DOHH2 (cell line): ENCODE data around the gene CCDC170.

ENCODE experiments used
- H3F3A ChIP-seq: fragments of 200-600 bp; sonication (generic), shearing (Covaris generic); 2 replicates; pipeline ENCODE4 v1.6.0; 2016; ENCODE audit warnings: antibody characterized with exemption, mild to moderate bottlenecking; ENCODE audit not compliant: control insufficient read depth, insufficient read depth
- H3K27ac ChIP-seq: fragments of 200-600 bp; sonication (generic); 2 replicates; pipeline ENCODE4 v1.5.1; 2014; ENCODE audit warnings: low read depth, mild to moderate bottlenecking, low read length, moderate library complexity
- H3K27me3 ChIP-seq: fragments of 200-600 bp; sonication (generic); 2 replicates; pipeline ENCODE4 v1.6.1; 2014; ENCODE audit warnings: mild to moderate bottlenecking, low read length, mixed read lengths; ENCODE audit not compliant: control insufficient read depth
- H3K36me3 ChIP-seq: fragments of 200-600 bp; sonication (generic); 2 replicates; pipeline ENCODE4 v1.6.1; 2014; ENCODE audit warnings: mild to moderate bottlenecking, low read length, moderate library complexity, mixed read lengths; ENCODE audit not compliant: control insufficient read depth
- H3K4me1 ChIP-seq: fragments of 200-600 bp; sonication (generic); 2 replicates; pipeline ENCODE4 v1.6.1; 2014; ENCODE audit warnings: mild to moderate bottlenecking, low read length, mixed read lengths; ENCODE audit not compliant: control insufficient read depth
- H3K4me2 ChIP-seq: fragments of 200-600 bp; sonication (generic); 2 replicates; pipeline ENCODE4 v1.6.0; 2014; ENCODE audit warnings: mild to moderate bottlenecking, low read length, moderate library complexity
- H3K4me3 ChIP-seq: fragments of 200-600 bp; sonication (generic); 2 replicates; pipeline ENCODE4 v1.5.1; 2014; ENCODE audit warnings: mild to moderate bottlenecking, low read length, mixed read lengths
- H3K79me2 ChIP-seq: fragments of 200-600 bp; sonication (generic); 2 replicates; pipeline ENCODE4 v1.6.1; 2014; ENCODE audit warnings: mild to moderate bottlenecking, low read length, mixed read lengths; ENCODE audit not compliant: control insufficient read depth
- H3K9me2 ChIP-seq: fragments of 200-600 bp; sonication (generic); replicated peaks from 2 replicates; pipeline ENCODE4 v1.6.1; 2014; ENCODE audit warnings: mild to moderate bottlenecking, low read length, mixed read lengths; ENCODE audit not compliant: control insufficient read depth
- H3K9me3 ChIP-seq: fragments of 200-600 bp; sonication (generic); 2 replicates; pipeline ENCODE4 v1.6.1; 2014; ENCODE audit warnings: antibody characterized with exemption, low read length, mixed read lengths; ENCODE audit not compliant: control insufficient read depth, insufficient read depth
- H4K20me1 ChIP-seq: fragments of 200-600 bp; sonication (generic); 2 replicates; pipeline ENCODE4 v1.6.0; 2014; ENCODE audit warnings: low read depth, mild to moderate bottlenecking, antibody characterized with exemption, low read length, moderate library complexity; ENCODE audit not compliant: control insufficient read depth, insufficient read depth
- CTCF ChIP-seq: fragments of 200-600 bp; sonication (generic); IDR thresholded peaks from one replicate; pipeline ENCODE4 v1.5.1; 2014; ENCODE audit warnings: antibody characterized with exemption, mild to moderate bottlenecking, low read depth, low read length; ENCODE audit not compliant: poor library complexity, severe bottlenecking
- EZH2phosphoT487 ChIP-seq: fragments of 200-600 bp; sonication (generic); IDR thresholded peaks from 2 replicates; pipeline ENCODE4 v1.6.1; 2017; ENCODE audit warnings: borderline replicate concordance, mild to moderate bottlenecking, antibody characterized with exemption, low read length, moderate library complexity, mixed read lengths

Gene CCDC170

GRCh38 chr6:151493804-151494234, at the start of gene CCDC170:
Gene CCDC170 (plus strand): TSS chr6:151494017. CDS start chr6:151494129, 112 bp downstream.
- no peaks in the 10 kb centered on the region for H4K20me1 ChIP-seq
- no peaks in the 10 kb centered on the region for H3K9me2 ChIP-seq
- 0 out of 2 replicates have a peak, but pooled peaks have one; percentile 13 for TF ChIP-seq EZH2phosphoT487
- TF ChIP-seq CTCF, result no peak
- H3K27ac ChIP-seq, result no peak within 1 kb of the TSS
- no peaks in the 10 kb centered on the region for H3K36me3 ChIP-seq
- H3K4me2 ChIP-seq, result peak within 1 kb of the TSS; percentile 68
- no peaks in the 10 kb centered on the region for H3K79me2 ChIP-seq
- H3F3A ChIP-seq, result no peaks in the 10 kb centered on the region
- H3K27me3 ChIP-seq, result peaks cover 40% of the 10 kb centered on the region
- H3K4me1 ChIP-seq, result peaks cover 11% of the 10 kb centered on the region
- peak within 1 kb of the TSS; percentile 61 for H3K4me3 ChIP-seq
- no peaks in the 10 kb centered on the region for H3K9me3 ChIP-seq

DNA sequence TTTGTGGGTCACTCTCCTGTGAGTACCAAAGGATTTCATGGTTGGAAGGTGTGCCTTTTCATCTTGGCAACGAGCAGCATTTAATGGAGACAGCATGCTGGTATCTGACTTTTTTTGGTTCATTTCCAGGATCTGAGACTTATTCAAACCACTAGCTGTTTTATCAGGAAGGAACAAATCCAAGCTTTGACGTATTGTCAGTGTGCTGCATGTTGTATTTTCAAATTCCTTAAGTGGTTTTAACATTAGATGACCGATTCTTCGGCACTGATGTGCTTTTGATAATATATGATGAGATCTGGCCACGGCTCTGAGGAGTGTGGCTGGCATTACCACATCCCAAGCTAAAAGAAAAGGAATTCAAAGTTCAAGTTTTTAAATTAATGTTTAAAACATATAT, 48.3 kb upstream of the CCDC170 start:
- no peaks in the 10 kb centered on the region for H3K27me3 ChIP-seq
- TF ChIP-seq CTCF, result no peak
- TF ChIP-seq EZH2phosphoT487, result no peak
- peaks cover 86% of the 10 kb centered on the region for H3K79me2 ChIP-seq
- H3F3A ChIP-seq, result no peaks in the 10 kb centered on the region
- H4K20me1 ChIP-seq, result no peaks in the 10 kb centered on the region; the same call in 1 of the 2 replicates
- H3K4me3 ChIP-seq, result no peak overlapping the region
- H3K4me2 ChIP-seq, result no peak overlapping the region
- peaks cover 40% of the 10 kb centered on the region for H3K36me3 ChIP-seq
- no peaks in the 10 kb centered on the region for H3K9me2 ChIP-seq
- no peaks in the 10 kb centered on the region for H3K4me1 ChIP-seq
- no peaks in the 10 kb centered on the region for H3K9me3 ChIP-seq
- no peak overlapping the region for H3K27ac ChIP-seq

GRCh38 chr6:151447237-151447636, 46.6 kb upstream of the CCDC170 start:
- Histone ChIP-seq H3K4me3 (no peak overlapping the region), H3K79me2 (peaks cover 78% of the 10 kb centered on the region), H3K27me3 (no peaks in the 10 kb centered on the region), H3K27ac (no peak overlapping the region), H3K4me2 (no peak overlapping the region), H3K9me3 (no peaks in the 10 kb centered on the region), H3F3A (no peaks in the 10 kb centered on the region), H3K36me3 (peaks cover 33% of the 10 kb centered on the region), H3K9me2 (no peaks in the 10 kb centered on the region), H4K20me1 (no peaks in the 10 kb centered on the region), H3K4me1 (no peaks in the 10 kb centered on the region)
- TF ChIP-seq CTCF, result no peak
- TF ChIP-seq EZH2phosphoT487, result no peak
